ENCODE measurements around the gene PPP2R5A. TPM values are rescaled to one million over a fixed set of nuclear protein-coding genes. Genes with fewer than 3 reads are reported as not detected.

Gene PPP2R5A
- total RNA-seq, 2 experiments from 2014 or later, result 44.3 to 46.2 TPM

- Mint-ChIP-seq H3K27me3 (no peaks in the 10 kb centered on the region), H3K4me3 (no peak overlapping the region), H3K4me1 (ENCODE audit: low read depth) (no peaks in the 10 kb centered on the region), H3K36me3 (ENCODE audit: low read depth) (peaks cover 80% of the 10 kb centered on the region), H3K9me3 (no peaks in the 10 kb centered on the region), H3K27ac (peak overlapping the region; percentile 51)
- ChIA-PET CTCF (interaction anchor here (1.0 to 1.1 kb wide), 2 partner anchors 8 to 80 kb away, joined by 3 read pairs; no protein-coding TSS in a partner anchor), POLR2A (no interaction called here)
- TF ChIP-seq CTCF (IDR thresholded peaks at IDR 0.05), result no peak
- Histone ChIP-seq H3K9me3 (ENCODE audit: control insufficient read depth in 1 of 2, insufficient read depth in 1 of 2, low read length in 2 of 2) (no peaks in the 10 kb centered on the region), H3K27me3 (ENCODE audit: control insufficient read depth in 1 of 2, insufficient read depth in 2 of 2, low read length in 2 of 2) (no peaks in the 10 kb centered on the region), H3K4me3 (ENCODE audit: low read length) (no peak overlapping the region), H3K36me3 (ENCODE audit: insufficient read depth, low read length) (peaks cover 42% of the 10 kb centered on the region), H3K27ac (ENCODE audit: low read depth in 1 of 2, low read length in 2 of 2) (no peak overlapping the region), H3K4me1 (ENCODE audit: insufficient read depth, low read length) (no peaks in the 10 kb centered on the region)
- intact Hi-C loops (cut with DNase I, micrococcal nuclease), result no loop called here
- DNase-seq (no peak), ATAC-seq (ENCODE audit: poor library complexity) (no peak)
Measured at GRCh38 chr1:212375986-212376385, 90.8 kb downstream of the PPP2R5A start.

GRCh38 chr1:212377644-212378043 lies 92.4 kb downstream of the PPP2R5A start:
- H3K9me3 Mint-ChIP-seq, result no peaks in the 10 kb centered on the region
- TF ChIP-seq CTCF (IDR thresholded peaks at IDR 0.05), result no peak
- Histone ChIP-seq H3K9me3 (ENCODE audit: control insufficient read depth in 1 of 2, insufficient read depth in 1 of 2, low read length in 2 of 2) (no peaks in the 10 kb centered on the region), H3K27me3 (ENCODE audit: control insufficient read depth in 1 of 2, insufficient read depth in 2 of 2, low read length in 2 of 2) (no peaks in the 10 kb centered on the region), H3K27ac (ENCODE audit: low read depth in 1 of 2, low read length in 2 of 2) (no peak overlapping the region), H3K4me3 (ENCODE audit: low read length) (no peak overlapping the region), H3K4me1 (ENCODE audit: insufficient read depth, low read length) (no peaks in the 10 kb centered on the region), H3K36me3 (ENCODE audit: insufficient read depth, low read length) (peaks cover 46% of the 10 kb centered on the region)
- no peak for ATAC-seq (ENCODE audit: poor library complexity)
- no peak overlapping the region for H3K27ac Mint-ChIP-seq
- ChIA-PET POLR2A (no interaction called here), CTCF (interaction anchor here (1.6 kb wide), 1 partner anchor 25 kb away, joined by 6 read pairs; no protein-coding TSS in a partner anchor)
- H3K4me3 Mint-ChIP-seq, result no peak overlapping the region
- intact Hi-C loops (cut with DNase I, micrococcal nuclease), result no loop called here
- H3K27me3 Mint-ChIP-seq, result no peaks in the 10 kb centered on the region
- DNase-seq, result no peak
- peaks cover 73% of the 10 kb centered on the region for H3K36me3 Mint-ChIP-seq (ENCODE audit: low read depth)
- no peaks in the 10 kb centered on the region for H3K4me1 Mint-ChIP-seq (ENCODE audit: low read depth)

GRCh38 chr1:212379366-212379765 lies 94.2 kb downstream of the PPP2R5A start:
- intact Hi-C loops (cut with DNase I, micrococcal nuclease), result no loop called here
- peaks cover 74% of the 10 kb centered on the region for H3K36me3 Mint-ChIP-seq (ENCODE audit: low read depth)
- DNase-seq (no peak), ATAC-seq (ENCODE audit: poor library complexity) (no peak)
- ChIA-PET CTCF (interaction anchor here (1.6 kb wide), 1 partner anchor 27 kb away, joined by 6 read pairs; no protein-coding TSS in a partner anchor), POLR2A (no interaction called here)
- TF ChIP-seq CTCF (IDR thresholded peaks at IDR 0.05), result no peak
- Histone ChIP-seq H3K27ac (ENCODE audit: low read depth in 1 of 2, low read length in 2 of 2) (no peak overlapping the region), H3K27me3 (ENCODE audit: control insufficient read depth in 1 of 2, insufficient read depth in 2 of 2, low read length in 2 of 2) (no peaks in the 10 kb centered on the region), H3K4me3 (ENCODE audit: low read length) (no peak overlapping the region), H3K4me1 (ENCODE audit: insufficient read depth, low read length) (no peaks in the 10 kb centered on the region), H3K36me3 (ENCODE audit: insufficient read depth, low read length) (peaks cover 63% of the 10 kb centered on the region), H3K9me3 (ENCODE audit: control insufficient read depth in 1 of 2, insufficient read depth in 1 of 2, low read length in 2 of 2) (no peaks in the 10 kb centered on the region)
- H3K9me3 Mint-ChIP-seq, result no peaks in the 10 kb centered on the region
- no peaks in the 10 kb centered on the region for H3K27me3 Mint-ChIP-seq
- H3K4me1 Mint-ChIP-seq (ENCODE audit: low read depth), result no peaks in the 10 kb centered on the region
- no peak overlapping the region for H3K4me3 Mint-ChIP-seq
- H3K27ac Mint-ChIP-seq, result no peak overlapping the region

All from CD4-positive, alpha-beta T cell (primary cell).